ENCODE data around the gene THRAP3. TPM values are rescaled to one million over a fixed set of nuclear protein-coding genes. Genes with fewer than 3 reads are reported as not detected.
A peak's percentile ranks its signal among the peaks of the same experiment; 100 is the strongest.
"Not testable (repeated sequence)": the region's sequence is repeated elsewhere in the genome, so short reads cannot be mapped to it uniquely, and the experiment has no call there.

The THRAP3 gene
- total RNA-seq, 1 experiment from 2014 or later = 97.5 TPM

- CTCF ChIA-PET = interaction anchor here (0.6 to 1.6 kb wide), 3 partner anchors 23 to 78 kb away, joined by 3 to 4 read pairs (median 4); no protein-coding TSS in a partner anchor
- peaks cover 21% of the 10 kb centered on the region for H3K4me1 Mint-ChIP-seq (ENCODE audit: low read depth, unreplicated experiment)
- BruUV-seq (replicated peaks) = no TSS peak
- no peaks in the 10 kb centered on the region for H3K27me3 Mint-ChIP-seq (ENCODE audit: unreplicated experiment)
- no peak for TF ChIP-seq CTCF (IDR thresholded peaks at IDR 0.05; ENCODE audit: unreplicated experiment)
- H3K4me3 Mint-ChIP-seq (ENCODE audit: low read depth, unreplicated experiment) = peak overlapping the region; percentile 96
- no peak for DNase-seq
- peak overlapping the region; percentile 96 for H3K27ac Mint-ChIP-seq (ENCODE audit: unreplicated experiment)
- no peaks in the 10 kb centered on the region for H3K9me3 Mint-ChIP-seq (ENCODE audit: low read depth, unreplicated experiment)
- peaks cover 69% of the 10 kb centered on the region for H3K36me3 Mint-ChIP-seq (ENCODE audit: insufficient read depth, unreplicated experiment)
- intact Hi-C loops (cut with micrococcal nuclease; ENCODE audit: unreplicated experiment) = loop anchor here (2.0 to 10.0 kb wide), 2 partner anchors 25 to 59 kb away; no protein-coding TSS in a partner anchor
Measured at GRCh38 chr1:36225283-36225899, 1.1 kb downstream of the THRAP3 start.

- H3K27ac Mint-ChIP-seq (ENCODE audit: unreplicated experiment); DNase-seq; intact Hi-C loops (cut with micrococcal nuclease; ENCODE audit: unreplicated experiment); CTCF ChIA-PET; H3K4me3 Mint-ChIP-seq (ENCODE audit: low read depth, unreplicated experiment); H3K27me3 Mint-ChIP-seq (ENCODE audit: unreplicated experiment); H3K9me3 Mint-ChIP-seq (ENCODE audit: low read depth, unreplicated experiment); BruUV-seq (replicated peaks): not testable (repeated sequence)
- H3K4me1 Mint-ChIP-seq (ENCODE audit: low read depth, unreplicated experiment) = peaks cover 14% of the 10 kb centered on the region
- peaks cover 72% of the 10 kb centered on the region for H3K36me3 Mint-ChIP-seq (ENCODE audit: insufficient read depth, unreplicated experiment)
Measured at GRCh38 chr1:36230279-36230678, 6.0 kb downstream of the THRAP3 start.

- CTCF ChIA-PET = no interaction called here
- BruUV-seq (replicated peaks) = no TSS peak
- Mint-ChIP-seq H3K9me3 (ENCODE audit: low read depth, unreplicated experiment) (no peaks in the 10 kb centered on the region), H3K27ac (ENCODE audit: unreplicated experiment) (no peak overlapping the region), H3K4me1 (ENCODE audit: low read depth, unreplicated experiment) (peaks cover 14% of the 10 kb centered on the region), H3K4me3 (ENCODE audit: low read depth, unreplicated experiment) (no peak overlapping the region), H3K27me3 (ENCODE audit: unreplicated experiment) (no peaks in the 10 kb centered on the region), H3K36me3 (ENCODE audit: insufficient read depth, unreplicated experiment) (peaks cover 72% of the 10 kb centered on the region)
- intact Hi-C loops (cut with micrococcal nuclease; ENCODE audit: unreplicated experiment) = no loop called here
- no peak for DNase-seq
- no peak for TF ChIP-seq CTCF (IDR thresholded peaks at IDR 0.05; ENCODE audit: unreplicated experiment)
Measured at GRCh38 chr1:36231191-36231590, 6.9 kb downstream of the THRAP3 start.

- no peak for DNase-seq
- H3K4me3 Mint-ChIP-seq (ENCODE audit: low read depth, unreplicated experiment) = no peak overlapping the region
- H3K36me3 Mint-ChIP-seq (ENCODE audit: insufficient read depth, unreplicated experiment) = peaks cover 70% of the 10 kb centered on the region
- intact Hi-C loops (cut with micrococcal nuclease; ENCODE audit: unreplicated experiment) = no loop called here
- no TSS peak for BruUV-seq (replicated peaks)
- no peak for TF ChIP-seq CTCF (IDR thresholded peaks at IDR 0.05; ENCODE audit: unreplicated experiment)
- no peak overlapping the region for H3K27ac Mint-ChIP-seq (ENCODE audit: unreplicated experiment)
- no peaks in the 10 kb centered on the region for H3K9me3 Mint-ChIP-seq (ENCODE audit: low read depth, unreplicated experiment)
- no peaks in the 10 kb centered on the region for H3K27me3 Mint-ChIP-seq (ENCODE audit: unreplicated experiment)
- CTCF ChIA-PET = interaction anchor here (0.6 to 1.3 kb wide), 2 partner anchors 10 to 334 kb away, joined by 4 read pairs; no protein-coding TSS in a partner anchor
- H3K4me1 Mint-ChIP-seq (ENCODE audit: low read depth, unreplicated experiment) = peaks cover 3% of the 10 kb centered on the region
Measured at GRCh38 chr1:36232212-36233095, 8.2 kb downstream of the THRAP3 start.

All from Calu3 (cell line).